Parathyroid adenoma (tissue), 2 donors: ENCODE measurements around the gene EIF4B.

Experiments used
- H2AFZ ChIP-seq: fragments of 300-600 bp; sonication (generic); one replicate; pipeline ENCODE4 v1.7.0; 2017; ENCODE audit warnings: antibody characterized with exemption, mild to moderate bottlenecking
- H3K27ac ChIP-seq: fragments of 300-600 bp; sonication (generic); one replicate; pipeline ENCODE4 v1.7.0; 2017
- H3K27me3 ChIP-seq: fragments of 300-600 bp; sonication (generic); one replicate; pipeline ENCODE4 v1.7.0; 2017; ENCODE audit warnings: low read length; ENCODE audit not compliant: control insufficient read depth, insufficient read depth
- H3K36me3 ChIP-seq: fragments of 300-600 bp; sonication (generic); one replicate; pipeline ENCODE4 v1.7.0; 2017; ENCODE audit warnings: low read length; ENCODE audit not compliant: control insufficient read depth, insufficient read depth
- H3K4me1 ChIP-seq: fragments of 300-600 bp; sonication (generic); one replicate; pipeline ENCODE4 v1.7.0; 2017; ENCODE audit warnings: control low read depth
- H3K4me2 ChIP-seq: fragments of 300-600 bp; sonication (generic); one replicate; pipeline ENCODE4 v1.7.0; 2017; ENCODE audit warnings: low read length
- H3K4me3 ChIP-seq: fragments of 300-600 bp; sonication (generic); one replicate; pipeline ENCODE4 v1.7.0; 2017; ENCODE audit warnings: low read depth, low read length
- H3K79me2 ChIP-seq: fragments of 300-600 bp; sonication (generic); one replicate; pipeline ENCODE4 v1.7.0; 2017; ENCODE audit warnings: control low read depth
- H3K9ac ChIP-seq: fragments of 300-600 bp; sonication (generic); one replicate; pipeline ENCODE4 v1.7.0; 2017; ENCODE audit warnings: mild to moderate bottlenecking
- H3K9me3 ChIP-seq: fragments of 300-600 bp; sonication (generic); one replicate; pipeline ENCODE4 v1.7.0; 2017; ENCODE audit warnings: low read length; ENCODE audit not compliant: control insufficient read depth
- TF ChIP-seq, protein P1 (sequence below): fragments of 300-600 bp; sonication (generic); IDR thresholded peaks from one replicate; pipeline ENCODE4 v1.7.0; 2017; ENCODE audit warnings: antibody characterized with exemption, mild to moderate bottlenecking
- donor health status: primary hyperparathyroidism.

The EIF4B gene

DNA sequence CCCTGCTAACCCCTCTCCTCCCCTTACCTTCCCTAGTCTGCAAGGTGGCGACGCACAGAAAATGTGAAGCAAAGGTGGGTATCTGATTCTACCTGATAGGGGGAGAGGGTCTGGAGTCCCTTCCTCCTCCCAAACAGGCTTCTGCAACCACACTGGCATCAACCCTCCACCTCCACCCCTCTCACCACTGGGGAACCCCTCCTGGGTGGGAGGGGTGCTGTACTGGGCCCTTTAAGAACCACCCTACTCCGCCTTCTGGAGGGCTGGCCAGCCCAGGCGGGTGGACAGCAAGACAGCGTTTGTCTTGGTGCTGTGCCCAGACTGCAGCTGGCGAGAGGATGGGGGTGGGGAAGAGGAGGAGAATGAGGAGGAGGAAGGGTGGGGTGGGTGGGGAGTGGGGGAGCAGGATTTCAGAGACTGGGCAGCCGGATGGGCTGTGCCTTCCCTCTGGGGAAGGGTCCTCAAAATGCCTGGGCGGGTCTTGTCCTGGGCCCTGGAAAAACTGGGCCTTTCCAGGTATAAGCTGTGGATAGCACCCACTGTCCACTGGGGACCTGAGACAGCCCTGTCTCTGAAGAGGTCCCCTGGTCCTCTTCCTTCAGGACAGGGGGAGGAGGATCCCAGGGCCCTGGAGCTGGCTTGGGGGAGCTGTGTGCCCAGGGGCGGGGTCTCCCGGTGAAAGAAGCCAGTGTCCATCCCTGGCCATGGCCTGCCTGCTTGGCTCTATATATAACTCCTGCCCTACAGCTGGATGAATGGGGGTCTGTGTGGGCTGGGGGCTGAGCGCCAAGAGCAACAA is 46.4 kb downstream of the EIF4B start:
- H2AFZ ChIP-seq, result no peak overlapping the region
- TF ChIP-seq, protein P1, sequence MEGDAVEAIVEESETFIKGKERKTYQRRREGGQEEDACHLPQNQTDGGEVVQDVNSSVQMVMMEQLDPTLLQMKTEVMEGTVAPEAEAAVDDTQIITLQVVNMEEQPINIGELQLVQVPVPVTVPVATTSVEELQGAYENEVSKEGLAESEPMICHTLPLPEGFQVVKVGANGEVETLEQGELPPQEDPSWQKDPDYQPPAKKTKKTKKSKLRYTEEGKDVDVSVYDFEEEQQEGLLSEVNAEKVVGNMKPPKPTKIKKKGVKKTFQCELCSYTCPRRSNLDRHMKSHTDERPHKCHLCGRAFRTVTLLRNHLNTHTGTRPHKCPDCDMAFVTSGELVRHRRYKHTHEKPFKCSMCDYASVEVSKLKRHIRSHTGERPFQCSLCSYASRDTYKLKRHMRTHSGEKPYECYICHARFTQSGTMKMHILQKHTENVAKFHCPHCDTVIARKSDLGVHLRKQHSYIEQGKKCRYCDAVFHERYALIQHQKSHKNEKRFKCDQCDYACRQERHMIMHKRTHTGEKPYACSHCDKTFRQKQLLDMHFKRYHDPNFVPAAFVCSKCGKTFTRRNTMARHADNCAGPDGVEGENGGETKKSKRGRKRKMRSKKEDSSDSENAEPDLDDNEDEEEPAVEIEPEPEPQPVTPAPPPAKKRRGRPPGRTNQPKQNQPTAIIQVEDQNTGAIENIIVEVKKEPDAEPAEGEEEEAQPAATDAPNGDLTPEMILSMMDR, result no peak
- no peaks in the 10 kb centered on the region for H3K9me3 ChIP-seq
- no peak overlapping the region for H3K9ac ChIP-seq
- H3K36me3 ChIP-seq, result no peaks in the 10 kb centered on the region
- peaks cover 58% of the 10 kb centered on the region for H3K4me1 ChIP-seq
- H3K27ac ChIP-seq, result peak overlapping the region; percentile 100
- H3K79me2 ChIP-seq, result peaks cover 14% of the 10 kb centered on the region
- peak overlapping the region; percentile 88 for H3K4me2 ChIP-seq
- H3K27me3 ChIP-seq, result no peaks in the 10 kb centered on the region
- H3K4me3 ChIP-seq, result peak overlapping the region; percentile 70

DNA sequence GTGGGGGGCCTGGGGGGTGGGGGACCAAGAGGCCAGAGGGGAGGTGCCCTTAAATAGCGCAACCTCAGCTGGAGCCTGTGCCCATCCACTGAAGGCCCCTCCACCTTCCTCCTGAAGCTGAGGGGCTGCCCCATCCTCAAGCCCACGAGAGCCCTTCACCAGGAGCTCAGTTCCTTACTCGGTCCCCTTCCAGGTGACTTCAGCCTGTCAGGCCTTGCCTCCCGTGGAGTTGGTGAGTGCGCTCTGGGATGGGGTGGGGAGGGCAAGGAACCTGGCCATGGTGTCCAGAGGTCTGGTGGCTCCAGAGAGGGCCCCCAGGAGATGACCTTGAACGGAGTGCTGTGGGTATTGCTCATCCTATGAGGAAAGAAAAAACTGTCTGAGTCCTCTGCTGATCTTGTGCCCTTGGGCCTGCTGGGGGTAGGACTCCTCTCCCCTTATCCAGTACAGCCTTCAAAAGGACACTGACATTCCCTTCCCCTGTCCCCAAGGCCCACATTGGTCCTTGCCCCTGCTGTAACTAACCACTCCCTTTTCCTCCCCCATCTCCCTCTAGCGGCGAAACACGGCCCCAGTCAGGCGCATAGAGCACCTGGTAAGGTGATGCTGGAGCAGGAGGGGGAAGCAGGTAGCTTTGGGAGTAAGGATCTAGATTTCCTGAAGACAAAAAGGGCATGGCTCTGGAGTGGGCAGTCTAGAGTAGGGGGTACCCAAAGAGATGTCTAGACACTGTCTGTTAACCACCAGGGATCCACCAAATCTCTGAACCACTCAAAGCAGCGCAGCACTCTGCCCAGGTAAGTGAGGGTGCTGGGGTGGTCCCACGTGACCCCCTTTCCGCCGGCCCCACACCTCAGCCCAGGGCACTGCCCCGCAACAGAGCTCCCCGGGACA is 47.2 kb downstream of the EIF4B start:
- TF ChIP-seq, protein P1, result peak; percentile 92
- no peaks in the 10 kb centered on the region for H3K9me3 ChIP-seq
- H3K4me2 ChIP-seq, result peak overlapping the region; percentile 88
- peak overlapping the region; percentile 29 for H3K9ac ChIP-seq
- no peaks in the 10 kb centered on the region for H3K27me3 ChIP-seq
- H3K4me1 ChIP-seq, result peaks cover 50% of the 10 kb centered on the region
- H3K79me2 ChIP-seq, result peaks cover 14% of the 10 kb centered on the region
- peak overlapping the region; percentile 100 for H3K27ac ChIP-seq
- H3K36me3 ChIP-seq, result no peaks in the 10 kb centered on the region
- peak overlapping the region; percentile 70 for H3K4me3 ChIP-seq
- peak overlapping the region; percentile 70 for H2AFZ ChIP-seq

DNA sequence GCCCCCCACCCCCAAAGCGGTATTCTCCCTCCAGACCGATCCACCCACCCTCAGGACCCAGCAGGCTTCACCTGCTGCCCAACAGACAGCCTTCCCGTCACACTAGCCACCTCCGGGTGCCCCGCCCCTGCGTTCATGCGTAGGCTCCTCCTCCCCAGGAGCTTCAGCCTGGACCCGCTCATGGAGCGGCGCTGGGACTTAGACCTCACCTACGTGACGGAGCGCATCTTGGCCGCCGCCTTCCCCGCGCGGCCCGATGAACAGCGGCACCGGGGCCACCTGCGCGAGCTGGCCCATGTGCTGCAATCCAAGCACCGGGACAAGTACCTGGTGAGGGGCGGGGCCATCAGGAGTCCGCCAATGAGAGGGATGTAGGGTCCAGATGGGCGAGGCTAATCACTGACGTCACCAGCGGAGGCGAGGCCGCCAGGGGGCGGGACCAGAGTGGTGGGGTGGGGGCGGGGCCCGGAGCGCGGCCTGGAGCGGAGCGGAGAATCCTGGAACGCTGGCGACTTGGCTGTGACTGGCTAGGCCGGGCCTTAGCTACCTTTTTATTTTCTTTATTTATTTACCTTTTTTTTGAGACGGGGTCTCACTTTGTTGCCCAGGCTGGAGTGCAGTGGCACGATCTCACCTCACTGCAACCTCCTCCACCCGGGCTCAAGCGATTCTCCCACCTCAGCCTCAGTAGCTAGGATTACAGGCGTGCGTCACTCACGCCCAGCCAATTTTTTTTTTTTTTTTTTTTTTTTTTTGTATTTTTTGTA is 48.0 kb downstream of the EIF4B start:
- Histone ChIP-seq H3K9ac (peak overlapping the region; percentile 29), H3K9me3 (no peaks in the 10 kb centered on the region), H3K4me3 (peak overlapping the region; percentile 70), H3K4me1 (peaks cover 44% of the 10 kb centered on the region), H3K27ac (peak overlapping the region; percentile 100), H2AFZ (peak overlapping the region; percentile 70), H3K27me3 (no peaks in the 10 kb centered on the region), H3K79me2 (peaks cover 14% of the 10 kb centered on the region), H3K4me2 (peak overlapping the region; percentile 88), H3K36me3 (no peaks in the 10 kb centered on the region)
- TF ChIP-seq, protein P1, result peak; percentile 20

DNA sequence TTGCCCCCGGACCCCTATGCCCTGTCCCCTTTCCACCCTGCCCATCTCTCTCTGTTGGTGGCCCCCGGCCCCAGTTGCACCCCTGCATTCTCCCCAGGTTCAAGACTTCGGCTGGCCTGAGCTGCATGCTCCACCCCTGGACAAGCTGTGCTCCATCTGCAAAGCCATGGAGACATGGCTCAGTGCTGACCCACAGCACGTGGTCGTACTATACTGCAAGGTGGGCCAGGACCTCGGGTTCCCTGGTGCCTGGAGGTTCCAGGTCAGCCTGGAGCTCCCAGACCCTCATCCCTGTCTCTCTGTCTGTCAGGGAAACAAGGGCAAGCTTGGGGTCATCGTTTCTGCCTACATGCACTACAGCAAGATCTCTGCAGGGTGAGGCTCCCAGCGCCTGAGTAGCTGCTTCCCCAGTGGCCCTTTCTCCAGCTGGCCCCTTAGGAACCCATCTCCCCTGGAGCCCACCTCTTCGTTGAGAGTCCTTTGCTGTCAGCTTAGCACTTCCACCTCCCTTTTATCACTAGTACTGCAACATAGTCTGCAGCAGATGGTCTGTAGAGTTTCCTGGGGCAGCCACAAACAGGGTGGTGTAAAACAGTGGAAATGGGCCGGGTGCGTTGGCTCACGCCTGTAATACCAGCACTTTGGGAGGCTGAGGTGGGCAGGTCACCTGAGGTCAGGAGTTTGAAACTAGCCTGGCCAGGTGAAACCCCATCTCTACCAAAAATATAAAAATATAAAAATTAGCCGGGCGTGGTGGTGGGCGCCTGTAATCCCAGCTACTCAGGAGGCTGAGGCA is 49.4 kb downstream of the EIF4B start:
- Histone ChIP-seq H3K27me3 (no peaks in the 10 kb centered on the region), H3K4me2 (no peak overlapping the region), H3K36me3 (no peaks in the 10 kb centered on the region), H2AFZ (no peak overlapping the region), H3K4me3 (no peak overlapping the region), H3K4me1 (peaks cover 35% of the 10 kb centered on the region), H3K79me2 (peaks cover 12% of the 10 kb centered on the region), H3K27ac (peak overlapping the region; percentile 21), H3K9me3 (no peaks in the 10 kb centered on the region), H3K9ac (no peak overlapping the region)
- TF ChIP-seq, protein P1, result no peak
